Coronary artery (tissue), 2 donors: ENCODE results near the gene APAF1.

ENCODE experiments used
- DNase-seq: peaks from one replicate; pipeline ENCODE4 v3.0.0-alpha.2; 2017; ENCODE audit warnings: low spot score
- H3K27ac ChIP-seq, 2 donors: fragments of 200-600 bp; sonication (generic); one replicate each; pipeline ENCODE4 v1.5.1; 2016 to 2019
- H3K4me3 ChIP-seq: fragments of 200-600 bp; sonication (generic); 2 replicates; pipeline ENCODE4 v1.5.1; 2016; ENCODE audit warnings: mild to moderate bottlenecking, moderate library complexity
- CTCF ChIP-seq: fragments of 200-600 bp; sonication (generic); IDR thresholded peaks from one replicate; pipeline ENCODE4 v1.5.1; 2019; ENCODE audit warnings: antibody characterized with exemption

APAF1 gene

GRCh38 chr12:98714426-98714825, 69.3 kb downstream of the APAF1 start:
- H3K27ac ChIP-seq = no peak overlapping the region
- TF ChIP-seq CTCF = no peak
- H3K4me3 ChIP-seq = no peak overlapping the region
- DNase-seq = no peak

GRCh38 chr12:98719515-98720504, 74.7 kb downstream of the APAF1 start:
- no peak overlapping the region for H3K4me3 ChIP-seq
- DNase-seq = no peak
- no peak overlapping the region for H3K27ac ChIP-seq
- TF ChIP-seq CTCF = no peak

GRCh38 chr12:98721204-98721702, 76.2 kb downstream of the APAF1 start:
- no peak for DNase-seq
- H3K4me3 ChIP-seq = no peak overlapping the region
- no peak for TF ChIP-seq CTCF
- no peak overlapping the region for H3K27ac ChIP-seq

- H3K27ac ChIP-seq = no peak overlapping the region
- no peak for DNase-seq
- no peak overlapping the region for H3K4me3 ChIP-seq
- no peak for TF ChIP-seq CTCF
Measured at GRCh38 chr12:98724384-98725155, 79.5 kb downstream of the APAF1 start.

GRCh38 chr12:98725476-98726247, 80.6 kb downstream of the APAF1 start:
- Histone ChIP-seq H3K27ac (no peak overlapping the region), H3K4me3 (no peak overlapping the region)
- no peak for TF ChIP-seq CTCF
- no peak for DNase-seq

- no peak for TF ChIP-seq CTCF
- Histone ChIP-seq H3K4me3 (no peak overlapping the region), H3K27ac (no peak overlapping the region)
- DNase-seq = no peak
Measured at GRCh38 chr12:98727196-98727595, 82.1 kb downstream of the APAF1 start.
